ENCODE results near the gene SEPTIN12. TPM values are rescaled to one million over a fixed set of nuclear protein-coding genes. Genes with fewer than 3 reads are reported as not detected.
A peak's percentile ranks its signal among the peaks of the same experiment; 100 is the strongest.
"Not testable (repeated sequence)": the region's sequence is repeated elsewhere in the genome, so short reads cannot be mapped to it uniquely, and the experiment has no call there.

The SEPTIN12 gene
- total RNA-seq, 1 donor from 2014 or later = not detected

DNA sequence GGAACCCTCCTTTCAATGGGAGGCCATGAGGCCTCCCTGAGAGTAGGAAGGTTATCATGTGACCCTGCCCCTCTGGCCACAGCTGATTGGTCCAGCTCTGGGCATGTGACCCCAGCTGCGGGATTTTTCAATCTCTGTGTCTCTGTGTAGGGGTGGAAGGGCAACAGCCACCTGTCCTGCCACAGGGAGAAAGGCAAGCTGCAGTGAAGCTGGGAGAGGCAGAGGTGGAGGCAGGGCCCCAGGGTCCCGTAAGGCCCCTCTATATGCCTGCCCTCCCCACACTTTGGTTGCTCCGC, 42.9 kb downstream of the SEPTIN12 start:
- DNase-seq (ENCODE audit: extremely low spot score, unreplicated experiment) = no peak
- no peaks in the 10 kb centered on the region for H3K27me3 Mint-ChIP-seq
- H3K27ac Mint-ChIP-seq = no peak overlapping the region
- H3K4me1 Mint-ChIP-seq (ENCODE audit: unreplicated experiment) = no peaks in the 10 kb centered on the region
- H3K36me3 Mint-ChIP-seq = no peaks in the 10 kb centered on the region
- H3K9me3 Mint-ChIP-seq = no peaks in the 10 kb centered on the region
- TF ChIP-seq, protein P1, sequence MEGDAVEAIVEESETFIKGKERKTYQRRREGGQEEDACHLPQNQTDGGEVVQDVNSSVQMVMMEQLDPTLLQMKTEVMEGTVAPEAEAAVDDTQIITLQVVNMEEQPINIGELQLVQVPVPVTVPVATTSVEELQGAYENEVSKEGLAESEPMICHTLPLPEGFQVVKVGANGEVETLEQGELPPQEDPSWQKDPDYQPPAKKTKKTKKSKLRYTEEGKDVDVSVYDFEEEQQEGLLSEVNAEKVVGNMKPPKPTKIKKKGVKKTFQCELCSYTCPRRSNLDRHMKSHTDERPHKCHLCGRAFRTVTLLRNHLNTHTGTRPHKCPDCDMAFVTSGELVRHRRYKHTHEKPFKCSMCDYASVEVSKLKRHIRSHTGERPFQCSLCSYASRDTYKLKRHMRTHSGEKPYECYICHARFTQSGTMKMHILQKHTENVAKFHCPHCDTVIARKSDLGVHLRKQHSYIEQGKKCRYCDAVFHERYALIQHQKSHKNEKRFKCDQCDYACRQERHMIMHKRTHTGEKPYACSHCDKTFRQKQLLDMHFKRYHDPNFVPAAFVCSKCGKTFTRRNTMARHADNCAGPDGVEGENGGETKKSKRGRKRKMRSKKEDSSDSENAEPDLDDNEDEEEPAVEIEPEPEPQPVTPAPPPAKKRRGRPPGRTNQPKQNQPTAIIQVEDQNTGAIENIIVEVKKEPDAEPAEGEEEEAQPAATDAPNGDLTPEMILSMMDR (conservative IDR thresholded peaks at IDR 0.05) = no peak
- no peak overlapping the region for H3K4me3 Mint-ChIP-seq

DNA sequence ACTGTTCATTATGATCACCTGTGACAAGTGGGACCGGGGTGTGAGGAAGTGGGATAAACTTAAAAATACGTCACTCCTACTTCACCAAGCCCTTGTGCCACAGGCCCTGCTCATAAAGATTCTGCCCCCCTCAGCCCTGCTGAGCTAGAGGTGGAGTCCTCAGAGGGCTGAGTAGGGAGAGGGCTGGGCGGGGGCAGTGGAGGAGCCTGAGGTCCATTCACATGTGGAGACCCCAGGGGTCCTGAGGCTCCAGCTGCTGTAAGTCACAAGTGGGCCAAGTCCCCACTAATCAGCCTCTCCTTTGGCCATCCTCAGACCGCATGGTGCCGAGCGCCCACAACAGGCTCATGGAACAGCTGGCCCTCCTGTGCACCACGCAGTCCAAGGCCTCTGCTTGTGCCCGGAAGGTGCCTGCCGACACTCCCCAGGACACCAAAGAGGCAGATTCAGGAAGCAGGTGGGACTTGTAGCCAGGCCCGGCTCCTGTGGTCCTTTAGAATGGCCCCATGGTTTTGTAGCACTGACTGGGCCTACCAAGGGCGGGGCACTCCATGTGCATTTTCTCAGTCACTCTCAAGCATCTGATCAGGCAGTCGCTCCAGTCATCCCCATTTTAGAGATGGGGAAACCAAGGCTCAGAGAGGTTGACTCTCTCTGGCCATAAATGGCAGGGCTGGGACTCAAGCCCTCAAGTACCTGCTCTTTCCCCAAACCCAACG, 43.4 kb downstream of the SEPTIN12 start:
- H3K36me3 Mint-ChIP-seq = no peaks in the 10 kb centered on the region
- no peak overlapping the region for H3K27ac Mint-ChIP-seq
- no peak for DNase-seq (ENCODE audit: extremely low spot score, unreplicated experiment)
- H3K9me3 Mint-ChIP-seq = no peaks in the 10 kb centered on the region
- no peaks in the 10 kb centered on the region for H3K4me1 Mint-ChIP-seq (ENCODE audit: unreplicated experiment)
- no peak overlapping the region for H3K4me3 Mint-ChIP-seq
- TF ChIP-seq, protein P1 (conservative IDR thresholded peaks at IDR 0.05) = no peak
- no peaks in the 10 kb centered on the region for H3K27me3 Mint-ChIP-seq

DNA sequence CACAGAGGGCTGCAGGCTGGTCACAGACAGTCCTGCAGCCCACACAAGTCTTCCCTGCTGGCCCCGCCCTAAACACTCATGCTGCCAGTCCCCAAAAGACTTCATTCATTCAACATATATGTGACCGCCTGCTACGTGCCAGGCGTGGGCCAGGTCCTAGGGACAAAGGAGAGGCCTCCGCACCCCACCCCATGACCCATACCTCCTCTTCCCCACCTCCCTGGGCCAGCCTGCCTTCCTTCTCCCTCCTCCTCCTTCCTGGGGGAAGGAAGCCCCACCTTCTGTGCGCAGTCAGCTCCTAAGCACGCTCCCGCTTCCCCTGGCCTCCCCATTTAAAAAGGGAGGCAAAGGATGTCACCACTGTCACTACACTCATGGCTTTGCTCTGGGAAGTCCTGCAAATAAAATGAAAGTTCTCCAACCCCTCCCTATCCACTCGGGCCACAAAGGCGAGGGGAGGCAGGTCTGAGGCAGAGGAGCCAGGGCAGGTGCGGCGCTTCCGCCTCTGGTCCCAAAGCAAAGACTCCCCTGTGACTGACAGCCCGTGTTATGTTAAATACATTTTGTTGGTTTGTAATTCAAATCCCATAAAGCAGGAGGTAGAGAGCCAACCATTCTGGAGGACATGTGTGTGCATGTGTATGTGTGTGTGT, 44.8 kb downstream of the SEPTIN12 start:
- Mint-ChIP-seq H3K9me3 (no peaks in the 10 kb centered on the region), H3K4me1 (ENCODE audit: unreplicated experiment) (no peaks in the 10 kb centered on the region), H3K4me3 (no peak overlapping the region), H3K27ac (no peak overlapping the region), H3K27me3 (no peaks in the 10 kb centered on the region), H3K36me3 (no peaks in the 10 kb centered on the region)
- DNase-seq (ENCODE audit: extremely low spot score, unreplicated experiment) = no peak
- TF ChIP-seq, protein P1 (conservative IDR thresholded peaks at IDR 0.05) = no peak

DNA sequence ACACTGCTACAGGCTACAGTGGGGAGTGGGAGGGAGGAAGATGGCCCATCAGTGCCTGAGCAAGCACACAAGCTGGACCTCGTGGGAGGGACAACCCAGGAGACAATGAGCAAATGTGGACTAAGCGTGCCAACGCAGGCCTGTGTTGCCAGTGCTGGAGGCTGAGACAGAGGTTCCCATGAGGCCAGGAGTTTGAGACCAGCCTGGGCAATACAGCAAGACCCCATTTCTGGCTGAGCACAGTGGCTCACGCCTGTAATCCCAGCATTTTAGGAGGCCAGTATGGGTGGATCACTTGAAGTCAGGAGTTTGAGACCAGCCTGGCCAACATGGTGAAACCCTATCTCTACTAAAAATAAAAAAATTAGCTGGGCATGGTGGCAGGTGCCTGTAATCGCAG, 49.8 kb downstream of the SEPTIN12 start:
- H3K9me3 Mint-ChIP-seq; H3K36me3 Mint-ChIP-seq; H3K27me3 Mint-ChIP-seq; H3K4me1 Mint-ChIP-seq (ENCODE audit: unreplicated experiment); DNase-seq (ENCODE audit: extremely low spot score, unreplicated experiment): not testable (repeated sequence)
- Mint-ChIP-seq H3K27ac (peak overlapping the region; percentile 12), H3K4me3 (peak overlapping the region; percentile 61)

DNA sequence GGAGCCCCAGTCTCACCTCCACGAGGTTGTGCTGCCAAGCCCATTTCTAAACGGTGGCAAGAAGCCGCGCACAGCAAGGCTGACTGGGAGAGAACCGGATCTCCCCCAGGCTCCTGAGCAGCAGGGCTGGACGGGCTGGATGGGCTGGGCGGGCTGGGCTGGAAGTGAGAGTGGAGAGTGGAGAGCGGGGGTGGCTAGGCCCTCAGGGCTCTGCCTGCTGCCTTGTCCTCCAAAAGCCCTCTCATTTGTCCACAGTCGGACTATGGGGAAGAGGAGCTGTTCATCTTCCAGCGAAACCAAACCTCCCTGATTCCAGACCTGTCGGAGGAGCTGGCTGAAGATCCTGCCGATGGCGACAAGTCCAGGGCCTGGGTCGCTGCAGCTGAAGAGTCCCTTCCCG, 50.6 kb downstream of the SEPTIN12 start:
- H3K9me3 Mint-ChIP-seq = no peaks in the 10 kb centered on the region
- no peak overlapping the region for H3K4me3 Mint-ChIP-seq
- peaks cover 8% of the 10 kb centered on the region for H3K4me1 Mint-ChIP-seq (ENCODE audit: unreplicated experiment)
- TF ChIP-seq, protein P1 (conservative IDR thresholded peaks at IDR 0.05) = no peak
- no peak for DNase-seq (ENCODE audit: extremely low spot score, unreplicated experiment)
- peaks cover 4% of the 10 kb centered on the region for H3K27me3 Mint-ChIP-seq
- H3K36me3 Mint-ChIP-seq = no peaks in the 10 kb centered on the region
- no peak overlapping the region for H3K27ac Mint-ChIP-seq

DNA sequence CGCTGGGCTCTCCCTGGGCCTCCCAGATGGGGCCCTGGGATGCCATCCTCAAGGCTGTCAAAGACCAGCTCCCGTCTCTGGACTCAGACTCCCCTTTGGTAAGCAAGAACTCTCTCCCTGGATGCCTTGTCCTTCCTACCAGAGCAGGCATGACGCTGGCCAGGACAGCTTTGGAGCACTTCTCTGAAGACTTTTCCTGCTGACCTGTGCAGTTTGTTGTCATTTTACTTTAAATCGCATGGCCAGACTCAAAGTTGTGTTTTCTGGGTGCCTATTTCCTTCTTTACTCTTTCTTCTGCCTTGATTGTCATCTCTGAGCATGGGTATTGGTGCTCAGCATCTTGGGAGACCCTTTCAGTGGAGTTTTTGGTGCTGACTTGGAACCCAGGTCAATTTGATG, 51.6 kb downstream of the SEPTIN12 start:
- H3K36me3 Mint-ChIP-seq = no peaks in the 10 kb centered on the region

More for the DNA sequence above, 51.6 kb downstream of the SEPTIN12 start:
- H3K4me1 Mint-ChIP-seq (ENCODE audit: unreplicated experiment) = peaks cover 8% of the 10 kb centered on the region
- TF ChIP-seq, protein P1 (conservative IDR thresholded peaks at IDR 0.05) = no peak
- no peak for DNase-seq (ENCODE audit: extremely low spot score, unreplicated experiment)
- H3K27me3 Mint-ChIP-seq = peaks cover 4% of the 10 kb centered on the region
- H3K9me3 Mint-ChIP-seq = no peaks in the 10 kb centered on the region
- H3K4me3 Mint-ChIP-seq = peak overlapping the region; percentile 14
- no peak overlapping the region for H3K27ac Mint-ChIP-seq

All from type B pancreatic cell (in vitro differentiated cells).